HG02870 (cell line): ENCODE measurements around the gene CLIC3.

Source experiments
- ATAC-seq: cut with Tn5 transposase; IDR thresholded peaks from one replicate; pipeline ENCODE4 v1.9.1; 2021; ENCODE audit warnings: mild to moderate bottlenecking, moderate library complexity; ENCODE audit not compliant: unreplicated experiment

The CLIC3 gene

DNA sequence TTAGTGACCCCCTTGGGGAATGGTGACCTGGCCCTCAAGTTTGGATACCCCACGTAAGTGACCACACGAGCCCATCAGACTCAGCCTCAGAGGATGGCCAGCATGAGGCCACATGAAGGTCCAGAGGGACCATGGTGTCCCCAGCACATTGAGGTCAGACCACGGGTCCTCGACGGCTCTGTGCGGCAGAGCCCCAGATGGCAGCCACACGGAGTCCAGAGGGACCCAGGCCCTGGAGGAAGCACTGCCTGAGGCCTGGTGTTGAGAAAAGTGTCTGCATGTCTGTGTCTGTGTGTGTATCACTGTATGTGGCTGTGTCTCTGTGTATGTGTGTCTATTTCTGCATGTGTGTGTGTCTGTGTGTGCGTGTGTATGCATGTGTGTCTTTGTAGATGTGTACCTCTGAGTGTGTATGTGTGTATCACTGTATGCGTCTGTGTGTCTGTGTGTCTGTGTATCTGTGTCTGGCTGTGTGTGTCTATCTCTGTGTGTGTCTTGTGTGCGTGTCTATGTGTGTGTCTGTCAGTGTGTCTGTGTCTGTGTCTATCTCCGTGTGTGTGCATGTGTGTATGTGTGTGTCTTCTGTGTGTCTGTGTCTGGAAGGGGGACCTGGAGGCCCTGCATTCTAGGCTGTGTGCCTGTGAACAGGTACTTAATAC, 12.6 kb downstream of the CLIC3 start:
- ATAC-seq = no peak

DNA sequence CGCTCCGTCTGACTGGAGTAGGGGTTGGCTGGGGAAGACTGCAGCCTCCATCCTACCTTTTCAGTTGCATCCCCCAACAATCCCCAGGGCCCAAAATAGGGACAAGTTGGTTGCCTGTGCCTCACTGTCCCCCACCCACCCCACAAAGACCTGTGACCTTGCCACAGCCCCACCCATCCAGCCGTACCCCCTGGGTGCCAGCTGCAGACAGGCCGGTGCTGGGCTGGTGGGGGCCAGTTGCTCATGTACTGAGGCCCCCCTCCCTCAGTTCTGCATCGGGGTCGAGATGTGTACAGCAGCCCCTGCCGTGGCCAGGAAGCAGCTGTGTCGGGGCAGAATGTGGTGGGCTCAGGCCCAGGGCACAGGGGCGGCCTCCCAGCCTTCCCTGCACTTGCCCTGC, 13.2 kb downstream of the CLIC3 start:
- ATAC-seq = no peak

DNA sequence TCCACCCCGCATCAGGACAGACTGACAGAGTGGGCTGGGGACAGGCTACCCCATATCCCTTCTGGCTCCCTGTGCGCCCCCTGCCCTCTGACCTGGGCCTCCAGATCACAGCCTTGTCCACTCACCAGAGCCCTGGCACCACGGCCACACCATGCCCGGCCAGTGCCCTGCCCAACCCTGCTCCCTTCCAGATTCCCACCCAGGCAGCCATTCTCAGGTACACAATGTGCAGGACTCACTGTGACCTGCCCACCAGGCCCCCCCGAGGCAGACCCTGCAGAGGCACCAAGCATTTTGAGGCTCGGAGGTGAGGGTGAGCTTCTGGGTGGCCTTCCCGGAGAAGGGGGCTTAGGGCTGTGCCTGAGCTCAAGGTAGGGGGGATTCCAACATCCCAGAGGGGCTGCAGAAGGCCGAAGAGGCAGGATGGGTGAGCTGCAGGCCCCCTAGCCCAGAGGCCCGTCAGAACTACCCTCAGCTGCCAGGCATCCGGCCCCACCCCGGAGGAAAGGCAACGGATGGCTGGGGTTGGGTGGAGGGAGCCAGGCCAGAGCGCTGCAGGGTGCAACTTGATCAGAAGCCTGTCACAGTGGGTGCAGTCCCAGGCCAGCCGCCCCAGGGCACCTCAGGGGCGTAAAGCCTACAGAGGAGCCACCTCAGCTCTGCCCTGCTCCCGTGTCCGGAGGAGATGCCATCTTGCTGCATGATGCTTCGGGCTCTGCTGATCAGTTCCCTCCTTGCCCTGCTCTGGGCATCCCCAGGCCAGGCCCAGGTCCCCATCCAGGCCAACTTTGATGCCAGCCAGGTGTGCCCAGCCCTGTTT, 13.9 kb downstream of the CLIC3 start, which contains the start of gene LCNL1:
Gene LCNL1 (plus strand): TSS at position 762 of the 820 bp plus-strand sequence. CDS start 594 bp downstream, outside the sequence.
- no peak for ATAC-seq

DNA sequence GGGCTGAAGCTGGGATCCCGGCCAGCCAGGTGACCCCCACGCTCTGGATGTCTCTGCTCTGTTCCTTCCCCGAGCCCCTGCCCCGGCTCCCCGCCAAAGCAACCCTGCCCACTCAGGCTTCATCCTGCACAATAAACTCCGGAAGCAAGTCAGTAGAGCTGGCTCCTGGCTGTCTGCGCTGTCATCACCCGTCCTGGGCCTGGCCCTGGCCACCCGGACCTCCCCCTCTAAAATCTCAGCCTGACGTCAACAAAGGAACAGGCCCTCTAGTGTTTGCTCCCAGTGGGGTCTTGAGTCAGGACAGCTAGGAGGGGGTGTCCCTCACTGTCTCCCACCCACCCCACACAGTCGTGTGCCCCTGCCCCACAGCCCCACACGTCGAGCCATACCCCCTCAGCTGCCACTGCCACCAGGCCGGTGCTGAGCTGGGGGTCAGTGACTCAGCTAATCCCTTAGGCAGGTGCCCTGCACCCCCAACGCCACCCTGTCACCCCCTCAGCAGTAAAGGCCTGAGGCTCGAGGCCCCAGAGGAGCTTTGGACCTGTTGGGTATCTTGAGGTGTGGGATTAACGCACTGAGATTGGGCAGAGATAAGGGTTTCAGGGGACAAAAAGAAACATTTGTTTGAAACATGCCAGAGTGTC, 14.7 kb downstream of the CLIC3 start:
- ATAC-seq = no peak

DNA sequence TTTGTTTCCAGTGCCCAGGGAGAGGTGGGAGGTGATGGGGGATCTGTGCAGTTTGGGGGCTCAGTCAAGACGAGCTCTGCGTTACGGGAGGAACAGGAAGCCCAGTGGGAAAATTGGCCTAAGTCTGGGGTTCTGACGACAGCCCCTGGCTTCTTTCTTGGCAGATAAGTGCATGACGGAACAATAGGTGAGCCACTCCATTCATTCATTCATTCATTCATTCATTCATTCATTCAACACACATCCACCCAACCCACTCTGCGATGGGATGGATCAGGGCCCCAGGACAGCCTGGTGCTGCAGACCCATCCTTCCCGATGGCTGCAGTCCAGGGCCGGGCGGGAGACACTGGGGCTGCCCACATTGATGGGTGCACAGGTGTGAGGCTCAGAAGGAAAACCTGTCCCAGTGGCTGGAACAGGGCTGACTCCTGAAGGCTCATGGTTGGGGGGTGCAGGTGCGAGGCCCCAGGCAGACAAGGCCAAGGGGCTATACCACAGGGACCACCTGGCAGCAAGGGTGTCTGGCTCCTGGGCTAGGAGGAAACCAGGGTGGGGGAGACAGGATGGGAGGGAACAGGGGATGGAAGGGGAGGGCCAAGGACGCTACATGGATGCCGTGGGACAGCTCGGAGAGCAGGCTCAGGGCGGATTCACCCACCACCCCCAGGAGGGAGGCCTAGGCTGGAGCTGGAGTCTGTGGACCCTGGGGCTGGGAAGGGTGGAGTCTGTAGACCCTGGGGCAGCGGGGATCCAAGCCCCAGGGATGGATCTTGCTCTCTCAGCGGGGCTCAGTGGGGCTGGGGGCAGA, 15.5 kb downstream of the CLIC3 start:
- ATAC-seq = no peak

DNA sequence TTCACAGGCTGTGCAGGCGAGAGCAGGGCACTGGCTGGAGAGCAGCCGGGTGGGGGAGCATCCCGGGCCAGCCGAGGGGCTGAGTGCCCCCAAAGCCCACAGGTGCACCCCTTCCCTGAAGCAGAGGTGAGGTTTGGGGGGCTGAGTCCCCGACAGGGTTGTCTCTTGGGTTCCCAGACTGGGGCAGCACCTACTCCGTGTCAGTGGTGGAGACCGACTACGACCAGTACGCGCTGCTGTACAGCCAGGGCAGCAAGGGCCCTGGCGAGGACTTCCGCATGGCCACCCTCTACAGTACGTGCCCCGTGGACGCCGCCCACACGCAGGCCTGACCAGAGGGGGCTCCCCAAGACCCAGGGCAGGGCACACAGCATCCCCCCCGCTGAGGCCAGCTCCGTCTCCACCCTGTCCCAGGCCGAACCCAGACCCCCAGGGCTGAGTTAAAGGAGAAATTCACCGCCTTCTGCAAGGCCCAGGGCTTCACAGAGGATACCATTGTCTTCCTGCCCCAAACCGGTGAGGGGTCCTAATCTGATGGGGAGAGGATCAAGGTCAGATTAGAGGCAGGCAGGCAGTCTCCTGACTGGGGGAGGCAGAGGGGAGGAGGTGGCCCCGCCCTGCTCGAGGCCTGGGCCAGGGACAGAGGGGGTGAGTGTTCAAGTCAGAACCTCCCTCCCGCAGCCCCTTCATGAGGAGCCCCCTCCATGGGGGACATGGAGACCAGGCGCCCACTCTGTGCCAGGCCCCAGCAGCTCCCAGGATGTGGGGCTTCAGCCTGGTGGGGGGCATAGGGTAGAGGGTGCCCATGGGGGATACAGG, 16.4 kb downstream of the CLIC3 start:
- ATAC-seq = no peak

DNA sequence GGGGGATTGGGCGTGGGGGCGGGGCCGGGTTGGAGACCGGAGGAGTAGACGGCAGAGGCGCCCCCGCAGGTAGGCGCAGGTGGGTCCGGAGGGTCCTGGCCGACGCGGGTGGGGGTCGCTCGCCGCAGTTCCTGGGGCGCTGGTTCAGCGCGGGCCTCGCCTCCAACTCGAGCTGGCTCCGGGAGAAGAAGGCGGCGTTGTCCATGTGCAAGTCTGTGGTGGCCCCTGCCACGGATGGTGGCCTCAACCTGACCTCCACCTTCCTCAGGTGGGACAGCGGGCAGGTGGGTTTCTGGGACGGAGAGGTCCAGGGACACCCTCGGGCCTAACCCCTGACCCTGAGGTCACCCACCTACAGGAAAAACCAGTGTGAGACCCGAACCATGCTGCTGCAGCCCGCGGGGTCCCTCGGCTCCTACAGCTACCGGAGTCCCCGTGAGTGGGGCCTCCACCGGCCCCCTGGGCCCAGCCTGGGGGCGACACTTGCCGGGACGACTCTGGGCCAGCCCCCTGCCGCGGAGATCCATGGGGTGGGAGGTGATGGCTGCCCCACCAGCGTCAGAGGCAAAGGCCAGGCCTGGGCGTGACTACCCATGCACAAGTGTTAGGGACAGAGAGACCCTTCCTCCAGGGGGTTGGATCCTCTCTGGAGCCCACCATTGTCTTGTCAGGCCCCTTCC, 17.4 kb downstream of the CLIC3 start:
- no peak for ATAC-seq

DNA sequence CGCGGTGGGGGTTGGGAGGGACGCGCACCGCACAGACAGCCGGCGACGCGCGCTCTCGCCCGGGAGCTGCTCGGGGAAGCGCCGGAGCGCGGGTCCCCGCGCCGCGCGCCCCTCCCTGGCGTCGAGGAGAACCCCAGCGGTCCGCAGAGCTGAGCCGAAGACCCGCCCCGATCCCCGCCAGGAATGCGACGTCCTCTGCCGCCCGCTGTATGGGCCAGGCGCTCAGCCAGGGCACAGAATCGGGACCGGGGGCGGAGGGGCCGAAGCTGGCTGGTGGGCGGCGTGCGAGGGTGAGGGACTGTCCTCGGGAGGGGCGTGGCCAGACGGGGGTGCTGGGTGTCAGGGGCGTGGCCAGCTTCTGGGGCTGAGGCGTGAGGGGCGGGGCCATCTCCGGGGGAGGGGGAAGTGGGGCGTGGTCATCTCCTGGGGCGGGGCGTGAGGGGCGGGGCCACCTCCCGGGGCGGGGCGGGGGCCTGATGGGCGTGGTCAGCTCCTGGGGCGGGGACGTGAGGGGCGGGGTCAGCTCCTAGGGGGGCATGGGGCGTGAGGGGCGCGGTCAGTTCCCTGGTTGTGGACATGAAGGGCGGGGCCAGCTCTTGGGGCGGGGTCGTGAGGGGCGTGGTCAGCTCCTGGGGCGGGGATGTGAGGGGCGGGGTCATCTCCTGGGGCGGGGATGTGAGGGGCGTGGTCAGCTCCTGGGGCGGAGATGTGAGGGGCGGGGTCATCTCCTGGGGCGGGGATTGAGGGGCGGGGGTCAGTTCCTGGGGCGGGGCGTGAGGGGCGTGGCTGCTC, 18.1 kb downstream of the CLIC3 start:
- ATAC-seq = no peak

DNA sequence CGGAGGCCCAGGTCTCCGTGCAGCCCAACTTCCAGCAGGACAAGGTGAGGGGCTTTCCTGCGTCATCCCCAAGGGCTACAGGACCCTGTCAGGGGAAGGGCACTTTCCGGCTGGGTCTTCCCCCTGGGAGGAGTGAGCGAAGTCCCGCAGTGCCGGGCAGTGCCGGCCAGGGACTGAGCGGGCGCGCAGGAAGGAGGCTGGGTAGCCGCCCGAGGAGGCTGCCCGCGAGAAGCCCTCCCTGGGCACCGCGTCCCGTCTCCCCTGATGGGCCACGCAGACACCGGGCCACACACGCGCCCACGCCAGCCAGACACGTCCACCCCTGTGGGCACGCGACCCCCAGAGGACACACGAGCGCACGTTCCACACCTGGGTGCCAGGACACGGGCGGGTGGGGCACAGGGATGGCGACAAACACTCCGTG, 18.7 kb downstream of the CLIC3 start:
- ATAC-seq = no peak

DNA sequence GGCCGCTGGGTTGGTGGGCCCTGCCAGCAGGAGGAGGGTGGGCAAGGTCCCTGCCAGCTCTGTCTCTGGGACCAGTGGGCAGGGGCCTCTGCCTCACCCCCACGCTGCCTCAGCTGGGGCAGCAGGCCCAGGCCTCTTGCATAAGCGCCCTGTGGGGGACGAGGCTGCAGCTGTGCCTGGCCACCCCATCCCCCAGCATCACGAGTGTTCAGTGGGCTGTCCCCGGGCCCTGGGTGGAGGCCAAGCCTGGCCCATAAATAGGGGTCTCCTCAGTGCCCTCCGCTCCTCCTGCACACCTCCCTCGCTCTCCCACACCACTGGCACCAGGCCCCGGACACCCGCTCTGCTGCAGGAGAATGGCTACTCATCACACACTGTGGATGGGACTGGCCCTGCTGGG, 19.1 kb downstream of the CLIC3 start, which contains the start of gene PTGDS:
Gene PTGDS (plus strand): TSS at position 282 of the 400 bp plus-strand sequence. CDS start 75 bp downstream, at position 357.
- no peak for ATAC-seq

DNA sequence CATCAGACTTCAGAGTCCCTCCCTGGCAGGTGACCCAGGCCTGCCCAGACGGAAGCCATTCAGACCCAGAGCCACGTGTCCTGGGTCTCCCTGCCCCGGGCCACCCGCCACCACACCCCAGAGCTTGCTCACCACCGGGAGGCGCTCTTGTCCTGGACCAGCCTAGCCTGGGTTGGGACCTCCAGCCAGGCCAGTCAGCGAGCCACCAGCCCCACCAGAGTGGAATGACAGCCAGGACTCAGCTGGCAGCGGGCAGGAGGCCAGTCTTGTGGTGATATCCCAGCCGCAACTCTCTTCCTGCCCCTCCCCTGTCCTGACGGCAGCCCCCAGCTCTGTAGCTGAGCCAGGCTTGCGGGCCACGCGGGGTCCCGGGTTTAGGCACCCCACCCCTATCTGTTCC, 20.7 kb downstream of the CLIC3 start:
- no peak for ATAC-seq

DNA sequence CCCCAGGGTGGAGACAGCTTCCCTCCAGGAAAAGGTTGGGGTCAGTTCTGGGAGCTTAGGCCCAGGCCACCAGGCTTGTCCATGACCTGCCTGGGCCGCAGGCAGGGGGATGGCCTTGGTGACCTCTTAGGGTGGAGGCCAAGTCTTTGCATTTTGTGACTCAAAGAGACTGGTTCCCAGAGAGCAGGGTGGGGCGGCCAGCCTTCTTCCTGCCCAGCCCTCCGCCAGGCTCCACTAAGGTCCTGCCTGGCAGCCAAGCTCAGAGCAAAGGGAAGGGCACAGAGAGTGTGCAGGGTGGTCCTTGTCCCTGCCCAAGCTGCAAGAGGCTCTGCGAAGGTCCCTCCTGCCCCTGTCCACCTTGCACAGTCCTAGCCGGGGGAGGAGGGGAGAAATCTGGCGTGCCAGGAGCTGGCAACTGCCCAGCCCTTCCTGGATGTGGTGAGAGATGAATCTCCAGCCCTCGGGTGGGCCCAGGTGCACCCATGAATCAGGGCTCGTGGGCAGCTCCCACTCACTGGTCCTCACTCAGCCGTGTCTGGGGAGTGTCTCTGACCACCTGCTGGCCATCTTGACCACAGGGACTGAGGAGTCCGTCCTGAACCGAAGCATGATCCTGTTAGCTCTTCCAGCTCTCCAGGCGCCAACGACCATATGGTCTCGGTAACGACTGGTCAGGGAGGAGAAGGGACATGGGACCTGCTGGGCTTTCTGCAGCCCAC, 21.4 kb downstream of the CLIC3 start:
- no peak for ATAC-seq

DNA sequence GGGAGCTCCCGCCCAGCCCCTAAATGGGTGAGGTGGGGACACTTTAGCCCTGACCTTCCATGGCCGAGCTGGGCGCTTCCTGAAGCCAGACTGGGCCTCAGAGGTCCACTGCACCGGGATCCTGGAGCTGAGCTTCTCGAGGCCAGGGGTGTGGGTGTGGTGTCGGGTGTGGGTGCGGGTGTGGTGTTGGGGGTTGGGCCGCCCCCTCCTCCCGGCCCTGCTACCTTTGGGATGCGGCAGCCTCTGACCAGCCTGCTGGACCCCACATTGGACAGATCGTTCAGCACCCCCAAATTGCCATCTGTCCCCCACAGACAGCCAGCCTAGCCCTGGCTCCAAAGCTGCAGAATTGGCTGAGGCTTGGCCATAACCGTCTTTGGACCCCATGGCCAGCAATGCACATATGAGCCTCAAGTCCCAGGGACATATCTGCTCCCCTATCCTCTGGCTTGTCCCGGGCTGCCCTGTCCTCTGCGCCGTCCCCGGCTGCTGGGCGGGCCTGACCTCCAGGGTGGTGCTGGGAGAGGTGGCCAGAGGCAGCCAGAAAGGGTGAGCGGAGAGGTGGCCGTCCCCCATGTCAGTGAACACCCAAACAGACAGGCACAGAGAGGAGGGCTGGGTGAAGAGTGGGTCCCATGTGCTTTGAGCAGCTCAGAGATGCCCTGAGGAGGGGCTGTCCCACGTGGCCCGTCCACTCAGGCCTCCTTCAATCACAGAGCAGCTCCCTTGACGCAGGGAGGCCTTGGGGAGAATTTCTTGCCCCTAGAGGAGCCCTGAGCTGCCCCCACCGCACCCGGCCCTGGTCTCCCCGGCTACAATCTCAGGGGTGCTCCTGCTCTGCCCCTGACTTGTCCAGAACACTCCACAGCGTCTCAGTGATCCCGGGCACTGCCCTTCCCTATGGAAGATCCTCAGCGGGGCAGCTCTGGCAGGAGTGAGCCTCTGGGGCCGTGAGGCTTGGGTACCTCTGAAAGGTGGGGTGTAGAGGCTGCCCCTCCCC, 22.4 kb downstream of the CLIC3 start:
- no peak for ATAC-seq

DNA sequence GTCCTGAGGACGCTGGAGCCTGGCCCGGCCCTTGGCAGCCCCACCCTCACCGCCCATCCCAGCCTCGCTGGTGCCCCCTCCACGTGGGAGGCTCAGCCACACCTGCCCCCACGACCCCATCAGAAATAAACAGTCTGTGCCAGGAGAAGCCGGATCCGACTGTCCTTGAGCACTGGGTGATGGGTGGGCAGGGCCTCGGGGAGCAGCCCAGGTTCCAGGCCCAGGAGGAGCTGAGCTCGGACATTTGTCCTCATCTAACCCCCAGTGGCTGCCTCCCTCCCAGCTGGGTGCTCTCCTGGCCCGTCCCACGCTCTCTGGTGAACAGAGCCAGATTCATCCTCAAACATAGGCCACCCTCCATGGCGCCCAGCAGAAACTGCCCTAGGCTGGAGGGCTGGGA, 23.6 kb downstream of the CLIC3 start:
- no peak for ATAC-seq

DNA sequence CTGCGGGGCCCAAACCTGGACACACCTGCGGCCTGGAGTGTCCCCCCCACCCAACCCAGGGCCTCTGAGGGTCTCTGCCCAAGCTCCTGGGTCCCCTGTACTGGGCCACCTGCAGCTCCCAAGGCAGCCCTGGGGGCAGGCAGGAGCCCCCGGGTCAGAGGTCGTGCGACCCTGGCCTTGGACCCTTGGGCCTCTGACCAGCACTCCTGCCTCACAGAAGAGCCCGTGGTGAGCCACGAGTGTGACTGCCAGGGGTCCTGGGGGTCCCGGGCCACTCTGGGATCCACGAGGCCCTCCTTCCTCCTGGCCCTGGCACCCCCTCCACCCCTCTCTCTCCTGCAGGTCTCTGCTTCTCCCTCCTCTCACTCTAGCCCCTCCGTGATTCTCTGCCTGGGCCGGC, 24.0 kb downstream of the CLIC3 start:
- no peak for ATAC-seq

DNA sequence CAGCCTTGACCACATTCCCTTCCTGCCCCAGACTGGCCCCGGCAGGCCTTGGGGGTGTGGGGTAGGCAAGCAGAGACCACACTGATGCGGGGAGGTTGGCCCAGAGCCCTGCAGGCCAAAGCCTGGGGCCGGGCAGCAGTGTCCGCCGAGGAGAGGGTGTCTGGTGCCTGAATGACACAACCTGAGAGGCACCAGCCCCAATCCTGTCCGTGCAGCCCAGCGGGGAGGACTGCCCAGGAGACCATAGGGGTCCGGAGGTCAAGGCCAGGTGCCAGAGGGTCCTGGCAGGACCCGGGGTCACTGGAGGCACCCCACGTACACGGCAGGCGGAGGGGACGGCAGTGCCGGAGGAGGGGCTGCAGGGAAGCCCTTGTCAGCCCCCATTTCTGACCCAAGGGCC, 24.6 kb downstream of the CLIC3 start:
- no peak for ATAC-seq

DNA sequence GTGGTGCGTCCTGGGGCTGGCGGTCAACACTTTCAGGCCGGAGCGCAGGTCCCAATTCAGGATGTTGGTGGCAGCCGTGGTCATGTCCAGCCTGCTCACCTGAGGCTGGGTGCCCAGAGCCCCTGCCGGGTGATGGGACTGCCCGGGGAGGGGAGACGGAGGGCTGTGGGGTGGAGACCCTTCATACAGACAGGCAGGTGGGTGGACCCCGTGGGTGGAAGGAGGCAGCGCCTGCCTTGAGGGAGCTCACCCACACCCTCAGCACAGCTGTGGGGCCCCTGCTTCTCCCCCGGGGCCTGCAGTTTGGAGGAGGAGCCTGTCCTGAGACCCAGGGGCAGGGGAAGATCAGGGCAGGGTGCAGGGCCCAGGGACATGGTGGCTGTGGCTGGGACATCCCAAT, 26.0 kb downstream of the CLIC3 start:
- no peak for ATAC-seq
